Measurements from ENCODE around the gene CDK13. TPM values are rescaled to one million over a fixed set of nuclear protein-coding genes. Genes with fewer than 3 reads are reported as not detected.

Gene CDK13
- total and polyA plus RNA-seq, 11 donors = 12.4 to 32.2 (median 24.1) TPM

DNA sequence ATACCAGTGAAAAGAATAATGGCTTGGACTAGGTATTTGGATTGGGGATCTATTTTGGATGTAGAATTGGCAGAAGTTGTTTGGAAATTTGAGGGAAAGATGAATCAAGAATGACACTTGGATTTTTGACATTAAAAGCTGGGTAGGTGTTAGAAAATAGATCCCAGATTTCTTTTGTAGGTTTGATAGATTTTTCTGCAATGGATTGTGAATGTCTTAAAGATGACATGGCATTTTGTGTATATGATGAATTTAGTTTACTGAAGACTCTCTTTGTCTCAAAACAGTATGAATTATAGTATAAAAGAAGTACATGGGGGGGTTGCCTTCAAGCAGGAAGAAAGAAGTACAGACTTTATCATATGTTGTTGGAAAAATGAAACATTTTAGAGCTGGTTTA lies 108.6 kb downstream of the CDK13 start:
- H3K27ac ChIP-seq = no peak overlapping the region
- ATAC-seq (no peak), DNase-seq (no peak)
- H3K4me3 ChIP-seq = no peak overlapping the region
- peaks cover 0 to 28% (median 2%) of the 10 kb centered on the region in 12 donors for H3K4me1 ChIP-seq
- TF ChIP-seq CTCF (IDR thresholded peaks at IDR 0.05) (no peak), POLR2A (IDR thresholded peaks at IDR 0.05) (no peak)
- H3K36me3 ChIP-seq = peaks cover 0 to 44% (median 21%) of the 10 kb centered on the region in 9 donors
- no peaks in the 10 kb centered on the region for H3K9me3 ChIP-seq
- intact Hi-C loops (cut with DNase I) = loop anchor here in 4 of 10 donors (5.0 to 10.0 kb wide), 4 partner anchors 104 to 484 kb away; partner anchors contain the start of gene CDK13 (in 2 of the 4)
- no peaks in the 10 kb centered on the region for H3K27me3 ChIP-seq

DNA sequence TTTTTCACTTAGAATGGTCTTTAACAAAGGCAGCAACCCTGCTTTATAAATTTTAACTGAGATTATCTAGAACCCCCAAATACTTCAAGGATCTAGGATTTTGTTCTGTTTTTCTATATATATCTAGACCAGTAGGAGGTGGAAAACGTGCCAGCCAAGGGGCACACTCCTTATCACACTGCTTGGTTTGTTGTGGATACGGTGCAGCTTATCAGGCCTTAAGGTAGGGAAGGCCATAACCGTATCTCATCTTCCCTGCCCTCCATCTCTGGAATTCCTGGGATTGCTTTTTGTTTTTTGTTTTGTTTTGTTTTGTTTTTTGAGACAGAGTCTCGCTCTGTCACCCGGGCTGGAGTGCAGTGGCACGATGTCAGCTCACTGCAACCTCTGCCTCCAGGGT lies 109.0 kb downstream of the CDK13 start:
- 63 to 81% (median 71%) methylated on average over 6 of the region's 6 CpGs for WGBS, 4 donors
- Histone ChIP-seq H3K4me3 (no peak overlapping the region), H3K4me1 (peaks cover 0 to 28% (median 2%) of the 10 kb centered on the region in 12 donors), H3K36me3 (peaks cover 0 to 43% (median 22%) of the 10 kb centered on the region in 9 donors), H3K9me3 (no peaks in the 10 kb centered on the region), H3K27ac (no peak overlapping the region), H3K27me3 (no peaks in the 10 kb centered on the region)
- ATAC-seq = peak in 1 of 4 donors; percentile 64
- DNase-seq = no peak
- intact Hi-C loops (cut with DNase I) = loop anchor here in 4 of 10 donors (5.0 to 10.0 kb wide), 4 partner anchors 104 to 484 kb away; partner anchors contain the start of gene CDK13 (in 2 of the 4)
- no peak for TF ChIP-seq POLR2A (IDR thresholded peaks at IDR 0.05)
- no peak for TF ChIP-seq CTCF (IDR thresholded peaks at IDR 0.05)

GRCh38 chr7:40072268-40072667 lies 122.2 kb downstream of the CDK13 start:
- DNase-seq = no peak
- Histone ChIP-seq H3K4me3 (no peak overlapping the region), H3K27ac (no peak overlapping the region), H3K4me1 (no peaks in the 10 kb centered on the region), H3K27me3 (no peaks in the 10 kb centered on the region), H3K9me3 (no peaks in the 10 kb centered on the region), H3K36me3 (peaks cover 0 to 35% (median 12%) of the 10 kb centered on the region in 9 donors)
- no peak for ATAC-seq
- 95 to 98% (median 96%) methylated on average over 5 of the region's 5 CpGs for WGBS, 4 donors
- TF ChIP-seq POLR2A (IDR thresholded peaks at IDR 0.05) (no peak), CTCF (IDR thresholded peaks at IDR 0.05) (no peak)
- intact Hi-C loops (cut with DNase I) = no loop called here

GRCh38 chr7:40073239-40073638 lies 123.2 kb downstream of the CDK13 start:
- no peak overlapping the region for H3K27ac ChIP-seq
- no peak for TF ChIP-seq CTCF (IDR thresholded peaks at IDR 0.05)
- no peak for TF ChIP-seq POLR2A (IDR thresholded peaks at IDR 0.05)
- no peaks in the 10 kb centered on the region for H3K9me3 ChIP-seq
- 97 to 99% (median 99%) methylated on average over 2 of the region's 2 CpGs for WGBS, 4 donors
- H3K36me3 ChIP-seq = peaks cover 0 to 33% (median 10%) of the 10 kb centered on the region in 9 donors
- H3K4me1 ChIP-seq = no peaks in the 10 kb centered on the region
- no peak overlapping the region for H3K4me3 ChIP-seq
- ATAC-seq (no peak), DNase-seq (no peak)
- intact Hi-C loops (cut with DNase I) = no loop called here
- no peaks in the 10 kb centered on the region for H3K27me3 ChIP-seq
